Dermis blood vessel endothelial cell (primary cell): ENCODE data around the gene SMG1. TPM values are rescaled to one million over a fixed set of nuclear protein-coding genes. Genes with fewer than 3 reads are reported as not detected.
"Not testable (repeated sequence)": the region's sequence is repeated elsewhere in the genome, so short reads cannot be mapped to it uniquely, and the experiment has no call there.

ENCODE experiments used
- DNase-seq: peaks from one replicate; pipeline ENCODE4 v3.0.0; 2010
- total RNA-seq: library from RNA; depleted of rRNA; stranded (reverse); fragments of >200 nt; gene quantifications from 2 replicates; pipeline ENCODE4 v1.2.3, GENCODE V29; 2014

Gene SMG1
- 85.4 and 87.0 TPM in 2 replicates for total RNA-seq

GRCh38 chr16:18925986-18926865 lies at the start of gene SMG1:
Gene SMG1, minus strand, starts transcription at chr16:18926408. Its CDS starts 367 bp downstream, at chr16:18926041.
- peak; percentile 92 for DNase-seq

- DNase-seq = no peak
These were observed 48.9 kb upstream of the SMG1 start for GRCh38 chr16:18975109-18975508.

GRCh38 chr16:18969855-18970240 lies 43.6 kb upstream of the SMG1 start:
- DNase-seq = no peak

GRCh38 chr16:18969050-18969854 lies 43.0 kb upstream of the SMG1 start:
- peak; percentile 87 for DNase-seq

GRCh38 chr16:18966791-18967190 lies 40.6 kb upstream of the SMG1 start:
- no peak for DNase-seq

GRCh38 chr16:18965555-18965954 lies 39.3 kb upstream of the SMG1 start:
- DNase-seq = no peak

GRCh38 chr16:18959031-18959505 lies 32.9 kb upstream of the SMG1 start:
- no peak for DNase-seq

GRCh38 chr16:18958621-18959029 lies 32.4 kb upstream of the SMG1 start:
- no peak for DNase-seq

- DNase-seq = not testable (repeated sequence)
These were observed 30.5 kb upstream of the SMG1 start for GRCh38 chr16:18956658-18957241.

GRCh38 chr16:18955874-18956580 lies 29.8 kb upstream of the SMG1 start:
- DNase-seq = peak; percentile 15

GRCh38 chr16:18953547-18953946 lies 27.3 kb upstream of the SMG1 start:
- DNase-seq = no peak

- no peak for DNase-seq
These were observed 24.4 kb upstream of the SMG1 start for GRCh38 chr16:18950469-18951185.

GRCh38 chr16:18948372-18949020 lies 22.3 kb upstream of the SMG1 start:
- no peak for DNase-seq

- no peak for DNase-seq
These were observed 19.0 kb upstream of the SMG1 start for GRCh38 chr16:18945233-18945632.

GRCh38 chr16:18943414-18943813 lies 17.2 kb upstream of the SMG1 start:
- no peak for DNase-seq

GRCh38 chr16:18942061-18942460 lies 15.9 kb upstream of the SMG1 start:
- DNase-seq = no peak

GRCh38 chr16:18941471-18941870 lies 15.3 kb upstream of the SMG1 start:
- DNase-seq = no peak

- DNase-seq = no peak
These were observed 12.8 kb upstream of the SMG1 start for GRCh38 chr16:18938986-18939385.

GRCh38 chr16:18937390-18937789 lies 11.2 kb upstream of the SMG1 start:
- no peak for DNase-seq

- no peak for DNase-seq
These were observed 10.6 kb upstream of the SMG1 start for GRCh38 chr16:18936727-18937340.

GRCh38 chr16:18933501-18933900 lies 7.3 kb upstream of the SMG1 start:
- DNase-seq = no peak
